GM19397 (cell line): ENCODE measurements around the gene MYBPC3.

Experiments used
- ATAC-seq: cut with Tn5 transposase; IDR thresholded peaks from one replicate; pipeline ENCODE4 v1.9.1; 2021; ENCODE audit warnings: mild to moderate bottlenecking, moderate library complexity; ENCODE audit not compliant: unreplicated experiment

MYBPC3 gene

DNA sequence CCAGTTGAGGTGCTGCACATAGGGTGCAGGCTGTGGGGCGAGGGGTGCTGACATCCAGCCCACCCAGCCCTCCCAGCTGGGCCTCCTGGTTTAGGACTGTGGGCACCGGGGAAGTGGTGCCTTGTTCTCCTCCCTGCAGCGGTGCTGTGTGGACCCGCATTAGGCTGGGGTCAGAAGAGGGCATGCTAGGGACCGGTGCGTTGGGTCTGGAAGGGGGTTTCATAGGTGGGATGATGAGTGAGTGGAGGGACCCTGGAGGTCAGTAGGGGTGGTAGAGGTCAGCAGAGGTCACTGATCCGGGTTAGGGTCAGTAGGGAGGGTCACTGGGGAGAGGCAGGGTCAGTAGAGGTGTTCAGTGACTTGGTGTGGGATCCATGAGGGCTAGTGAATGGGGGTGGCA is 6.7 kb upstream of the MYBPC3 start:
- no peak for ATAC-seq

DNA sequence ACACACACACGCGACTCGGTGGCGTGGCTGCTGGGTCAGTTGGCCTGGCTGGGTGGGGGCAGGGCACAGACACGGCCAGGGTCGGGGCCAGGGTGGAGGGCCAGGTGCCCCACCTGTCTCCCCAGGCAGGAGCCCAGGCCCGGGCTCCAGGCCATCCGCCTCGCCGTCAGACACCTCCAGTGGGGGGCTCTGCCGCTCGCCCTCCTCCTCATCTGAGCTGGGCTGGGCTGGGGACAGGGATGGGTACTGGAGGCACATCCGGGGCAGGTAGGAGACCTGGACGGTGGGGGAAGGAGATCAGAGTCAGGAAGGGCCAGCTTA is 6.2 kb upstream of the MYBPC3 start:
- ATAC-seq = no peak

GRCh38 chr11:47357985-47358730 is 5.7 kb upstream of the MYBPC3 start:
- ATAC-seq = no peak

DNA sequence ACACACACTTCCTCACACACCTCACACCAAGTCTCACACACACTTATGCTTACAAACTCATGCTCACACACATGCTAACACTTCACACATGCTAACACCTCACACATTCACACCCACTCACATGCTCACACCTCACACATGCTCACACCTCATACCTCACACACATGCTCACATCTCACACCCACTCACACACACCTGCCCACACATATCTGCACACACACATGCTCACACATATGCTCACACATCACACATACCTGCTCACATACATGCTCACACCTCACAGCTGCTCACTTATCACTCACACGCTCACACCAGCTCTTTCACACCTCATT is 4.5 kb upstream of the MYBPC3 start:
- ATAC-seq = no peak

GRCh38 chr11:47356129-47356997 is 3.9 kb upstream of the MYBPC3 start:
- ATAC-seq = no peak

- no peak for ATAC-seq
Observed at GRCh38 chr11:47355283-47356128, 3.0 kb upstream of the MYBPC3 start.

DNA sequence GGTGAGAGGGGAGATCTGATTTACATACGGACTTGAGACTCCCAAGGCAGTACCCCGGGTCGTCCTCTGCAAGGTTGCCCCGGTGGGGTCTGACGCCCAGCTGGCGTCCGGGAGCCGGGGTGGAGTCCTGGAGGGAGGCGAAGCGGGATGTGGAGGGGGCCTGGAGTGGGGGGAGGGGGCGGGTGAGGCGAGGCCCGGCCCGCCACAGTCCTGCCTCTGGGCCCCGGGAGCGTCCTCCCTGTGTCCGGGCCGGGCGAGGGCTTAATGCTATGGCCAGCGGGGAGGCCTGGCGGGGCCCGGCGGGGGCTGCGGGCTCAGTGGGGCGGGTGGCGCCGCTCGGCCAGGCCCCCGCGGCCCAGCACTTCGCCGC is 2.4 kb upstream of the MYBPC3 start:
- no peak for ATAC-seq

DNA sequence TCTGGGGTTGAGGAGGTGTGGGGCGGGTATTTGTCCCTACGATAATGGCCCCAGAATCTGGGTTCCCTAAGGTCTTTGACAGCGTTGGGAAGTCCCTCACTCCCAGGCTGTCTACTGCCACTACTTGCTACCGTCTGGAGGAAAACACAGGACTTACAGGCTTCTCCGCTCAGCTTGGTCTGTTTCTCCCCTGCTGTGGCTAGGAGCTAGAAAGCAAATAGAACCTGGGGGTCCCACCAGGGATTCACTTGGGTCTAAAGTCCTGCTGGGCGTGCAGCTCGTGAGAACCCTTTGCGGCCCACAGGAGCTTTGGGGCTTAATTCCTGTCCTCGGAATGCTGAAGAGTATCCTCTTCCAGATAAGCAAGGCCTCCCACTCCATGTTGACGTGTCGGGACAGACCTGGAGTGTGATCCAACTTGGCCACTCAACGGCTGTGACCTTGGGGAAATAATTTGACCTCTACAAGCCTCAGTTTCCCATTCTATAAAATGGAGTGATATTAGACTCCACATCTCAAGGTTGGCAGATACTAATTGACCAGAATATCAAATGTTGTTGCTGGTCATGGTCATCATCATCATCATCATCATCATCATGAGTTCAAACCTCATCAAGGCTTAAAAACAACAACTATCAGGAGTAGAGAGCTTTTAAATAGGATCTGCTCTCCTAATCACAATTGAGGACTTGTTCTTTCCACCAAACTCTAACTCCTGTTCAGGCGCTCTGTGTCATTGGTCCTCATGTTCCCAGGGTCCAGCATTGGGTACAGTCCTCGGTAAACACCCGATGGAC is 1.7 kb upstream of the MYBPC3 start:
- ATAC-seq = no peak

DNA sequence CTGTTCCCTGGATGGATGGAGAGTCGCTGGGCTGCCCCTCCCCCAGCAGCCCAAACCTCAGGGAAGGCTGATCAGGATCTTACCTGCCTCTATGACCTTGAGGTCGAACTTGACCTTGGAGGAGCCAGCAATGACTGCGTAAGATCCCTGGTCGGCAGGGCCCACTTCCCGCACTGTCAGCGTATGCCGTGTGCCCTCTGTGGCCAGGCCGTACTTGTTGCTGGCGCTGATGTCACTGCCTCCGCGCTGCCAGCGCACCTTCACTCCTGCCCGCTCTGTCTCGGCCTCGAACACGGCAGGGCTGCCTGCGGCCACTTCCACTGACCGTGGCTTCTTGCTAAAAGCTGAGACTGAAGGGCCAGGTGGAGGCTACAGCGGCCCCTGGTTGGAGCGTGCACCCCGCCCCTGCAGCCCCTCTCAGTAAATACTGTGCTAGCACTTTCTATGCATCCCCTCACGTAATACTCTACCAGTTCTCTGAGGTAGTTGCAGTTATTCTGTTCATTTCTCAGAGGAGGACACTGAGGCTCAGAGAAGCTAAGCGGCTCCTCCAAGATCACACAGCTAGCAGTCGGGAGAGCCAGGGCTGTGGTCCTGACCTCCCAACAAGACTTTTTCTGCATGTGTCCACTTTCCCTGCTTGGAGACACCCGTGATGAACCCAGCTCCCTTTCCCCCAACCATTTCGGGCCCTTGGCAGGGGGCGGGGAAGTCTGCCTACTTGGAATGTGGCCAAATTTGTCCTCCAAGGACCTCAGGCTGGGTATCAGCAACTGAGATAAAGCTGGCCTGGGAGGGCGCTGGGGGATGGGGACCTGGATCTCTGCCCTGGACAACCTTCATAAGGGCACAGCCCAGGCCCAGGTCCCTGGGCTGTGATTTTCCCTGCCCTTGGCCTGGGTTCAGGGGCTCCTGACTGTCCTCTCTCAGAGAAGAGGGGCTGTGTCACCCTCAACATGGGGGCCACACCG is 1.1 kb downstream of the MYBPC3 start:
- no peak for ATAC-seq

GRCh38 chr11:47350315-47350714 is 2.2 kb downstream of the MYBPC3 start:
- no peak for ATAC-seq

GRCh38 chr11:47349521-47350095 is 2.9 kb downstream of the MYBPC3 start:
- ATAC-seq = no peak

DNA sequence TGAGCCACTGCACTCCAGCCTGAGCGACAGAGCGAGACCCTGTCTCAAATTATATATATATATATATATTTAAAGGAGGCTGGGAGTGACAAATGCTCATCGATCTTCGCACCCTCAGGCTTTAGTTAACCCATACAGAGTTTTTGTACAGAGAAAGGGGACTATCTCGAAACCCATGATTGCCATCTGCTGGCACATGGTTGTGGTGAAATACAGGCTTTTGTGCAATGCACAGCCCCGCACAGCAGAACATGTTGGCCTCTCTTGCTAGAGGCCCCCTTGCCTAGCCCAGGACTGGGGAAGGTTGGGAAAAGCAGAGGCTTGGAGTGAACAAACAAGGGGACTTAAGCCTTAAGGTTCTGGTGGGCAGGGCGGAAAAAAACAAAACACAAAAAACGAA is 3.6 kb downstream of the MYBPC3 start:
- ATAC-seq = no peak

- no peak for ATAC-seq
Observed at GRCh38 chr11:47348131-47348802, 4.2 kb downstream of the MYBPC3 start.

GRCh38 chr11:47347137-47347536 is 5.4 kb downstream of the MYBPC3 start:
- ATAC-seq = no peak

DNA sequence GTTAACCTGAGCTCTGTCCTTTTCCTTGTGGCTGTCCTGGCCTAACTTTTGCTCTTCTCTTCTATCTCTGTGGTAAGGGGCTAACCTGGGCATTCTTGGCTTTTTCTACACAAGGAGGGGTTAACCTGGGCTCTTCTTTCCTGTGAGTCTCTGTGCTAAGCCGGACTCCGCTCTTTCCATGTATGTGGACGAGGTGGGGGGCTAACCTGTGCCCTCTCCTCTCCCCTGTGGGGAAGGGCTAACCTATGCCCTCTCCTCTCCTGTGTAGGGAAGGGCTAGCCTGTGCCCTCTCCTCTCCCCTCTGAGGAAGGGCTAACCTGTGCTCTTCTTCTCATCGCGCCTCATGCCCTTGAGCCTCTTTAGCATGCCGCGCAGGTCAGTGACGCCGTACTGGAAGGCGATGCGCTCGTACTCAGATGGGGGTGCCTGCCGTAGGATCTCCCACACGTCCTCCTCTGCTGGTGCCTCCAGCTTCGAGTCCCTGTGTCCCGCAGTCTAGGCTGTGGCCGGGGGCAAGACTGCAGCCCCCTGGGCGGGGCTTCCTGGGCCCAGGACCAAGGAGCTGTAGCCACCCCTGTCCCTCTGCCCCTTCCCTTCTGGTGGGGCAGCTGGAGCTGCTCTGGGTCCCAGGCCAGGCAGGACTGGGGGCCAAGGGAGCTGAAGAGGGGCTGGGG is 6.5 kb downstream of the MYBPC3 start:
- no peak for ATAC-seq

- no peak for ATAC-seq
Observed at GRCh38 chr11:47342854-47343253, 9.6 kb downstream of the MYBPC3 start.

DNA sequence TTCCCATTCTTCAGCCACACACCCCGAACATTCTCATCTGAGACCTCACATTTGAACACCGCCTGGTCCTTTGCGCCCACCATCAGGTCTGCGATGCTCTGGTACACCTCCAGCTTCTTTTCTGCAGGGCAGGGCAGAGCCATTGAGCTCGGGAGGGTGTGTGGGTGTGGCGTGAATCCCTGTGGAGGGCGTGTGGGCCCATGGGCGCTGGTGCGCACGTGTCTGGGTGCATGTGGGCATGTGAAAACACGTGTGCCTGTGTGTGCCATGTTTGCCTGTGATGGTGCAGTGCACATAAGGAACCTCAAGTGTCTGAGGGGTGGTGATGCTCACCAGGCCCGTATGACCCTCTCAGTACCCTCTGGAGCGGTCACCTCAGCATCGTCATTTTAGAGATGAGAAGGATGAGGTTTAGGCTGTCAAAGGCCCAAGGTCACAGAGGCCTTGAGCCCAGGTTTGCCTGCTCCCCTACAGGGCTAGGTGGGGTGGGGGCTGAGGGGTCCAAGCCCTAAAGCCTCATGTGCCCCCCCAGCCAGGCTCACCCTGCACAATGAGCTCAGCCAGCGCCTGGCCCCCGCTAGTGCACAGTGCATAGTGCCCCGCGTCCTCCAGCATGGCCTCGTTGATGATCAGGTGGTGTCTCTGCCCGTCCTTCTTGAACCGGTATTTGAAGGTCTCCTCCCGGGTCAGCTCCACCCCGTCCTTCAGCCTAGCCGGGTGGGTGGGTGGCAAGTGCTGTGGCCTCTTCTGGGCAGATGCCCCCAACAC is 10.3 kb downstream of the MYBPC3 start:
- no peak for ATAC-seq
